Activated naive CD8-positive, alpha-beta T cell treated with anti-CD3 and anti-CD28 coated beads, Interleukin-2, amount 50 U/mL, for 24 hours (primary cell): ENCODE data around the gene PPP1R1B.
A peak's percentile ranks its signal among the peaks of the same experiment; 100 is the strongest.

Experiments
- ATAC-seq: fragments of 150-1000 bp; cut with Tn5 transposase; one replicate; pipeline ENCODE4 v1.10.0; 2021
- DNase-seq: peaks from one replicate; pipeline ENCODE4 v3.0.0; 2021
- H3K27ac Mint-ChIP-seq: one replicate; pipeline ENCODE4 v1.8.0; 2021; ENCODE audit warnings: mild to moderate bottlenecking, mixed read lengths
- H3K27me3 Mint-ChIP-seq: one replicate; pipeline ENCODE4 v1.8.0; 2021; ENCODE audit warnings: mixed read lengths
- H3K36me3 Mint-ChIP-seq: one replicate; pipeline ENCODE4 v1.8.0; 2021; ENCODE audit warnings: low read depth, mixed read lengths
- H3K4me1 Mint-ChIP-seq: one replicate; pipeline ENCODE4 v1.8.0; 2021; ENCODE audit warnings: mixed read lengths
- H3K4me3 Mint-ChIP-seq: one replicate; pipeline ENCODE4 v1.8.0; 2021; ENCODE audit warnings: mild to moderate bottlenecking, moderate library complexity, mixed read lengths
- H3K9me3 Mint-ChIP-seq: one replicate; pipeline ENCODE4 v1.8.0; 2021; ENCODE audit warnings: mixed read lengths

Gene PPP1R1B

GRCh38 chr17:39677072-39677471, 50.3 kb downstream of the PPP1R1B start:
- H3K4me1 Mint-ChIP-seq: peaks cover 65% of the 10 kb centered on the region

GRCh38 chr17:39677542-39678339, 51.0 kb downstream of the PPP1R1B start:
- Mint-ChIP-seq H3K27me3 (no peaks in the 10 kb centered on the region), H3K36me3 (peaks cover 2% of the 10 kb centered on the region), H3K27ac (peak overlapping the region; percentile 29), H3K4me1 (peaks cover 63% of the 10 kb centered on the region), H3K9me3 (no peaks in the 10 kb centered on the region), H3K4me3 (no peak overlapping the region)
- DNase-seq (no peak), ATAC-seq (no peak)

More at GRCh38 chr17:39677072-39677471, 50.3 kb downstream of the PPP1R1B start:
- Mint-ChIP-seq H3K9me3 (no peaks in the 10 kb centered on the region), H3K27ac (peak overlapping the region; percentile 46), H3K36me3 (peaks cover 2% of the 10 kb centered on the region), H3K4me3 (no peak overlapping the region), H3K27me3 (no peaks in the 10 kb centered on the region)
- no peak for DNase-seq
- no peak for ATAC-seq

- H3K36me3 Mint-ChIP-seq: peaks cover 2% of the 10 kb centered on the region
- H3K27ac Mint-ChIP-seq: peak overlapping the region; percentile 29
- H3K27me3 Mint-ChIP-seq: no peaks in the 10 kb centered on the region
- ATAC-seq: no peak
- no peak overlapping the region for H3K4me3 Mint-ChIP-seq
- DNase-seq: no peak
- no peaks in the 10 kb centered on the region for H3K9me3 Mint-ChIP-seq
- peaks cover 63% of the 10 kb centered on the region for H3K4me1 Mint-ChIP-seq
These were observed 51.8 kb downstream of the PPP1R1B start for GRCh38 chr17:39678340-39679116.

- peak; percentile 51 for ATAC-seq
- Mint-ChIP-seq H3K27ac (peak overlapping the region; percentile 80), H3K9me3 (no peaks in the 10 kb centered on the region), H3K27me3 (no peaks in the 10 kb centered on the region), H3K4me1 (peaks cover 63% of the 10 kb centered on the region), H3K4me3 (no peak overlapping the region), H3K36me3 (peaks cover 2% of the 10 kb centered on the region)
- DNase-seq: peak; percentile 40
These were observed 52.9 kb downstream of the PPP1R1B start for GRCh38 chr17:39679521-39680192.

GRCh38 chr17:39683295-39683939, 56.7 kb downstream of the PPP1R1B start:
- H3K4me3 Mint-ChIP-seq: no peak overlapping the region
- H3K27ac Mint-ChIP-seq: peak overlapping the region; percentile 1
- ATAC-seq (no peak), DNase-seq (no peak)
- H3K36me3 Mint-ChIP-seq: peaks cover 5% of the 10 kb centered on the region
- no peaks in the 10 kb centered on the region for H3K27me3 Mint-ChIP-seq
- H3K9me3 Mint-ChIP-seq: no peaks in the 10 kb centered on the region
- peaks cover 43% of the 10 kb centered on the region for H3K4me1 Mint-ChIP-seq

- H3K27me3 Mint-ChIP-seq: no peaks in the 10 kb centered on the region
- DNase-seq (no peak), ATAC-seq (no peak)
- peaks cover 41% of the 10 kb centered on the region for H3K4me1 Mint-ChIP-seq
- peaks cover 3% of the 10 kb centered on the region for H3K36me3 Mint-ChIP-seq
- no peak overlapping the region for H3K4me3 Mint-ChIP-seq
- H3K27ac Mint-ChIP-seq: no peak overlapping the region
- no peaks in the 10 kb centered on the region for H3K9me3 Mint-ChIP-seq
These were observed 57.8 kb downstream of the PPP1R1B start for GRCh38 chr17:39684369-39685192.
